GM21515 (cell line): ENCODE measurements around the gene FOXJ1.

Experiments used
- ATAC-seq: cut with Tn5 transposase; IDR thresholded peaks from one replicate; pipeline ENCODE4 v1.9.1; 2021; ENCODE audit not compliant: unreplicated experiment

Gene FOXJ1

DNA sequence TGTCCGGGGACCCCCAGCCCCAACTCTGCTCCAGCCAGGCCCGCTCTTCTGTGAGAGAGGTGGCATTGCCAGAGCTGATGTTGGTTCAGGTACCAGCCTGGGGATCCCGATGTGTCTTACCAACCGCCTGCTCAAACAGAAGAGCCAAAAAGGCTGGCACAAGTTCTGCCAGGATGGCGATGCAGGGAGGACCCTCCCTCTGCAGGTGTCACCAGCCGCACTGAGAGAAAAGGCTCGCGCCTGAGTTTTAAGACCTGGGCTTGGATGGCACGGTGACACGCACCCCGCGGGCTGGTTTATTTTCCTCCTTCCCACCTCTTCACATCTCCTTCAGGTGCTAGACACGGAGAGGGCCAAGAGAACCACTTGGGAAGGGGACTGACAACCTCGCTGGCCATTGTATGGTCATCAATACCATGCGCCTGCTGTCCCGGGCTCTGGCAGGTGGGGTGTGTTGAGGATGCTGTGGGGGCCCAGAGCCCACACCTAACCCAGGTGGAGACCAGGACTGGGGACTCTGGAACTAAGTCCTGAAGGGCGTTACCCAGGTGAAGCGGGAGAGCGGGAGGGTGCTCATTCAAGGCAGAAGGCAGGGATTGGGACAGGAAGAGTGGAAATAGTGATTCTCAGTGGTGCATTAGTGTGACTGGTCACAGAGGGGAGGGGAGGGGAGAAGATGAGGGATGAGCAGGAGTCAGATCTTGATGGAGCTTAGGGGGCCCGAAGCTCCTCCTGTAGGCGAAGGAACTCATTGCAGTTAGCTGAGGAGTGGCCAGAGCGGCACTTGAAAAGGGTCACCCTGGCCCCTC is 16.3 kb downstream of the FOXJ1 start:
- no peak for ATAC-seq

DNA sequence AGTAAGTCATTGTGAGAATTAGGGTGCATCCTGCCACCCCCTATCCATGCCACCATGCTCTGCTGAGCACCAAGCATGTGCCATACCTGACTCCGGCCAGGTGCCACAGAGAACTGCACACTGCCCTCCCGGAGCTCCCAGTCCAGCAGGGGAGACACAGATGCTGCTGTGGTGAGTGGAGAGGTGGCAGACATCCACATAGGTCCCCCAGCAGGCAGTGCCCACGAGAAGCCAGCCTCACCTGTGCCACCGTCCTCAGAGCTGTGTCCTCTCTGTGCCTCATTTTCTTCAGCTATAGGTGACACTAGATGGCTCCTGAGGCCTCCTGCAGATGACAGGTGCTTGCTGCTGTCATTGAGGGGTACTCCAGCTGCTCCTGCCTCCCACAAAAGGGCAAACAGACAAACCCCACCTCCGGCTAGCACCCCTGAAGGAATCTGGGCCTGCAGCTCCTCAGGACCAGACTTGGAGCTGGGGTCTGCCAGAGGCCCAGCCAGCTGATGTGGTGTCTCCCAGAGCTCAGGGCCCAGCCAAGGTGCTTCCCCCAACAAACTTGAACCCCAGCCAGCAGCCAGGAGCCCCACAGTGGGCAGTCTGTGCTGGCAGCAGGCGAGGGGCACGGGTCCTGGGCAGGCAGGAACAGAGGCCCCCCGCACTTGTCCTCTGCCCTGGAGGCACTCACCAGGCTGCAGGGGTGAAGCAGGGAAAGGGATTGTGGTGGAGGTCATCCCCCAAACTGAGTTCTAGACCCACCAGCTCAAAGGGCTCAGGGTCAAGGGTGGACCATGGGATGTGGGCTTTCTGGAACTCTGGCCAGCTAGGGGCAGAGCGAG is 17.1 kb downstream of the FOXJ1 start:
- ATAC-seq = no peak

DNA sequence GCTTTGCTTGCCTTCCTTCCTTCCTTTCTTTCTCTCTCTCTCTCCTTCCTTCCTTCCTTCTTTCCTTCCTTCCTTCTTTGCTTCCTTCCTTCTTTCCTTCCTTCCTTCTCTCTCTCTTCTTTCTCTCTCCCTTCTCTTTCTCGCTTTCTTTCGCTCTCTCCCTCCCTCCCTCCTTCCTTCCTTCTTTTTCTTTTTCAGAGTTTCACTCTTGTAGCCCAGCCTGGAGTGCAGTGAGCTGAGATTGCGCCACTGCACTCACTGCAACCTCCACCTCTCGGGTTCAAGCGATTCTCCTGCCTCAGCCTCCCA is 17.9 kb downstream of the FOXJ1 start:
- no peak for ATAC-seq

DNA sequence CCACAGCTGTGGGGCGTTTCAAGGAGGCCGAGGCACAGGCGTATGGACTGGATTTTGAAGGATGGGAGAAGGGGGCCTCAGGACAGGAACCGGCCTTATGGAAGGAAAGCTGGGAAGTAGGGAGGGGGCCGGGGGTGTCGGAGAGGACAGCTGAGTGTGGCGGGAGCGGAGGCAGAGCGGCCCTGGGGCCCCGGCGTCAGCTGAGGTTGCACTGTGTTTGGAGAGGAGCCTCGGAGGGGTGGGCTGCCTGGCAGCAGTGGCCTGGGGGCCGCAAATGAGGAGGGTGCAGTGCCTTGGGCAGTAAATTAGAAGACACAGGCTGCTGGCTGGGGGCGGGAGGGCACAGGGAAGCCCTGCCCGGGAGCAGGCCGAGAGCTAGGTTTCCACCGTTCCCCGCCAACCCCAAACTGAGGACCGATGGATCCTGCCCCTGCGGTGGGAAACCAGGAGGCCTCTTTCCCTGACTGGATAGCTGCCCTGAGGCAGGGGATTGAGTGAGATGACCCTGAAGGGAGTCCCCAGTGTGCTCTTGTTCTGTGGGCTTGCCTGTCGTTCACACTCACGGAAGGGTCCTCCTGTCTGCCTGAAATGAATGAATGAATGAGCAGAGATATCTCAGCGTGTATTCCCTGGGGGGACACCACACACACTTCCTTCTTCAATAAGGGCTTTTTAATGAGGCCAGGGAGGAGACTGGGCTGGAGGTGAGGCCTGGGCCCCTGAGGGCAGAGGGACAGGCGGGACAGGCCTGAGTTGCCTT is 18.4 kb downstream of the FOXJ1 start:
- no peak for ATAC-seq

DNA sequence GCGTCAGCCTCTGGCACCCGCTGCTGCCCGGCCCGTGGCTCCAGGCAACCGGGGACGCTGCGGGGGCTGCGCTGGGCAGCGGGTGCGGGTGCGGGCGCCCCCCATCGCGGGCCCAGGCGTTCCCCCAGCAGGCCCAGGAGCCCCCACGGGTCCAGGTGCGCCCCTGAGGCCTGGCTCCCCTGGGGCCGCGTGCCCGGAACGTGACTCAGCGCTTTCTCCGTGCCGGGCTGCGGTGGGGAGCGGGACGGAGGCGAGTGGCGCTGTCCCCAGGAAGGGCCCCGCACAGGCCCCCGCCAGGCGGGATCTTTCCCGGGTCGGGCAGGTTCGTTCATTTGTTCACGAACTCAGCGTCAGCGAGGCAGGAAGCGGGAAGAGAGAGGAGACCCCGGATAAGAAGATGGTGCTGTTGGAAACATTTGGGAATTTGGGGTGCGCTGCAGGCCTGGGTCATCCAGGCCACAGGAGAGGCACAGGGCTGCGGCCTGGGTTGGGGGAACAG is 19.1 kb downstream of the FOXJ1 start:
- no peak for ATAC-seq

DNA sequence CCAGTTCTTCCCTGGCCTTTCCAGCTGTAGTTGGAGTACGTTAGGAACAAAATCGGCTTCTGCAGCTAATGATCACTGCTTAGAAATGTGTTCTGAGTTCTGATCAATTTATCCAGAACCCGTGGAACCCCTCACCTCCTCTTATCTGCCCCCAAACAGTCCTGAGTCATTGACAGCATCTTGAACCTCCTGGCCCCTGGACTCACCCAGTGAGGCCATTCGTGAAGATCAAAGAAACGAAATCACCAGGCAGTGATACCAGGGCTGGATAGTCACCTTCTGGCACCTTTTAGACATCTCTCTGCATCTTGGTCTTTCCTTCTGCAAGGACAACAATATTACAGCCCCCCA is 20.4 kb downstream of the FOXJ1 start:
- ATAC-seq = no peak

DNA sequence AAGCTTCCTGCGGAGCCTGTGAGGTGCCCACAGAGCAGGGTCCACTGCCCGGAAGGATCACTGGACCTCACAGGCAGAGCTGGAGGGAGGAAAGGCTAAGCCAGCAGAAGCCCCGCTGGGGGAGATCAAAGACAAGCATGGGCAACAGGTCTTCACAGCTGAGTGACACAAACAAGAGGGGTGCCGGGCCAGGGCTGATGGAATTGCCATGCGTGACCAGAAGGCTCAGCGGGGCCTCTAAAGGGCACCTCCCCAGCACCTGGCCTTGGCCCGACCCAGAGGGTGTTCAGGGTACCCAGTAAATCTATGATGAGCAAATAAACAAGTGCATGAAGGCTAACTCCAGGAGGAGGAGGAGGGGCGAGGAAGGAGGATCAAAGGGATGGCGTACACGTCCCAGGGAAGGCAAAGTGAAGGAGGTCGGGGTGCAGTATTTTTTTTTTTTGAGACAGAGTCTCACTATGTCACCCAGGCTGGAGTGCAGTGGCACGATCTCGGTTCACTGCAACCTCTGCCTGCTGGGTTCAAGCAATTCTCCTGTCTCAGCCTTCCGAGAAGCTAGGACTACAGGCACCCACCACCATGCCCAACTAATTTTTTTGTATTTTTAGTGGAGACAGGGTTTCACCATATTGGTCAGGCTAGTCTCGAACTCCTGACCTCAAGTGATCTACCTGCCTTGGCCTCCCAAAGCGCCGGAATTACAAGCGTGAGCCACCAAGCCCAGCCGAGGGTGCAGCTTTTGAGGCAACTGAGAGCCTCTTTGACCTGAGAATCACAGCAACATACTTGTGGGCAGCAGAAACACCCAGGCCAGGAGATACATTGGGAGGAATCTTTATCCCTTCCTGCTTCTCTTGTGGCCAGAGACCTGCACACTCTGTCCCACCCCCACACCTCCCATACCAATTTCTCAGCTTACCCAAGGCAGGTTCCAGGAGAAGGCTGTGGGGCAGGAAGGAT is 21.4 kb downstream of the FOXJ1 start:
- no peak for ATAC-seq

DNA sequence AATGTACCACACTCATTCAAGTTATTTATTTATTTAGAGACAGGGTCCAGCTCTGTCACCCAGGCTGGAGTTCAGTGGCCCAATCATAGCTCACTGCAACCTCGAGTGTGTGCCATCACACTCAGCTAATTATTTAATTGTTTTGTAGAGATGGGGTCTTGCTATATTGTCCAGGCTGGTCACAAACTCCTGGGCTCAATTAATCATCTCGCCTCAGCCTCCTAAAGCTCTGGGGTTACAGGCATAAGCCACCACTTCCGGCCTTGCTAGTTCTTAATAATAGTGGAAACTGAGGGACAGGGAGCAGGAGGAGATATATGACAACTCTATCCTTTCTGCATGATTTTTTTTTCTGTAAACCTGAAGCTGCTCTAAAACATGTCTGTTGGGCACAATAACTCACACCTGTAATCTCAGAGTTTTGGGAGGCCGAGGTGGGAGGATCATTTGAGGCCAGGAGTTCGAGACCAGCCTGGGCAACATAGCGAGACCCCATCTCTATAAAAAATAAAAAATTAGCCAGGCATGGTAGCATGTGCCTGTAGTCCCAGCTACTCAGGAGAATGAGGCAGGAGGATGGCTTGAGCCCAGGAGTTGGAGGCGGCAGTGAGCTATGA is 25.8 kb downstream of the FOXJ1 start:
- ATAC-seq = no peak

DNA sequence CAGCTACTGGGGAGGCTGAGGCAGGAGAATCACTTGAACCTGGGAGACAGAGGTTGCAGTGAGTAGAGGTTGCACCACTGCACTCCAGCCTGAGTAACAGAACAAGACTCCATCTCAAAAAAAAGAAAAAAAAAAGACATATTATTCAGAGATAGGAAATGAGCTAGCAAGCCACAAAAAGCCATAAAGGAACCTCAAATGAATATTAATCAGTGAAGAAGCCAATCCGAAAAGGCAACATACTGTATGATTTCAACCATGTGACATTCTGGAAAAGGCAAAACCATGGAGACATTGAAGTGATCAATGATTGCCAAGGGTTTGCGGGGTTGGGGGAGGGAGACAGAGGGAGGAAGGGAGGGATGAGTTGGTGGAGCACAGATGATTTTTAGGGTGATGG is 29.1 kb downstream of the FOXJ1 start:
- no peak for ATAC-seq

DNA sequence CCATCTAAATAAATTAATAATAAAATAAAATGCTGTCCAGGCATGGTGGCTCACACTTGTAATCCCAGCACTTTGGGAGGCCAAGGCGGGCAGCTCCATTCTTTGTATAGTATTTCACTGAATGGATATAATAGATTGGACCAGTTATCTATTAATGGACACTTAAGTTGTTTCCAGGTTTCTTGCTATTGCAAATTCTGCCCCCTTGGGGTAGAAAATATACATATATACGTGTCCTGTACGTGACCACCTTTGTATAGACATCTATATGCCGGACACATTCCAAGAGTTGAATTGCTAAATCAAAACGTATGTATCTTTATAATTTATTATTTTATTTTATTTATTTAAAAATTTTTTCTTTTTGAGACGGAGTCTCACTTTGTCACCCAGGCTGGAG is 33.5 kb downstream of the FOXJ1 start:
- ATAC-seq = no peak

DNA sequence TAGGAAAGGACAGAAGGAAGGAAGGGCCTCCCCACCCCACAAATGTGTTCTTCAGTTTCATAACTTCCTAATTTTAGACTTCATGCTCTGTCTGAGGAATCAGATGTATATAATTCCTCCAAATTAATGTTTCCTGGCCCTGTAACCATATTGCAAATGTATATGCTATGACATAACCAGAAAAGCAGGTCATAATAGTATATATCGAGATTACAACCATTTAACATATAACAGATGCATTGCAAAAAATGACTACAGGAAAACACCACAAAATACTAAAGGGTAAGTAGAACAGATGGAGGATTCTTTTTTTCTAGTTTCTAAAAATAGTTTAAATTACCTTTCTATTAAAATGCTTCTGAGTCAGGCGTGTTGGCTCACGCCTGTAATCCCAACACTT is 34.3 kb downstream of the FOXJ1 start:
- ATAC-seq = no peak

DNA sequence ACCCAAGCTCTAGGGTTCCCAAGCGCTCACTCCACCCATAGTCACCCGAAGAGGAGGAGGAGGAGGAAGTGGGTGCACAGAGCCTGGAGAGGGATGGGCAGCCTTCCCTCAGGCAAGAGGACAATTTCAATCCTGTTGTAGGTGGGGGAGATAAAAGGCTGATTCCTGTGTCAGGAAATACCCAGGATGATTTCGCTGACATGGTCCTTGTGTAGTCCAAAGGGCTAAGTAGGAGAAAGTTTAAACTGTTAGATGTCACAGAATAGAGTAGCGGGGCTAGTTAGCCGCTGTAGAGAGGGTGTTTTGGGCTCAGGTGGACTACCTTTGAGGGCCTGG is 36.2 kb downstream of the FOXJ1 start:
- ATAC-seq = no peak

DNA sequence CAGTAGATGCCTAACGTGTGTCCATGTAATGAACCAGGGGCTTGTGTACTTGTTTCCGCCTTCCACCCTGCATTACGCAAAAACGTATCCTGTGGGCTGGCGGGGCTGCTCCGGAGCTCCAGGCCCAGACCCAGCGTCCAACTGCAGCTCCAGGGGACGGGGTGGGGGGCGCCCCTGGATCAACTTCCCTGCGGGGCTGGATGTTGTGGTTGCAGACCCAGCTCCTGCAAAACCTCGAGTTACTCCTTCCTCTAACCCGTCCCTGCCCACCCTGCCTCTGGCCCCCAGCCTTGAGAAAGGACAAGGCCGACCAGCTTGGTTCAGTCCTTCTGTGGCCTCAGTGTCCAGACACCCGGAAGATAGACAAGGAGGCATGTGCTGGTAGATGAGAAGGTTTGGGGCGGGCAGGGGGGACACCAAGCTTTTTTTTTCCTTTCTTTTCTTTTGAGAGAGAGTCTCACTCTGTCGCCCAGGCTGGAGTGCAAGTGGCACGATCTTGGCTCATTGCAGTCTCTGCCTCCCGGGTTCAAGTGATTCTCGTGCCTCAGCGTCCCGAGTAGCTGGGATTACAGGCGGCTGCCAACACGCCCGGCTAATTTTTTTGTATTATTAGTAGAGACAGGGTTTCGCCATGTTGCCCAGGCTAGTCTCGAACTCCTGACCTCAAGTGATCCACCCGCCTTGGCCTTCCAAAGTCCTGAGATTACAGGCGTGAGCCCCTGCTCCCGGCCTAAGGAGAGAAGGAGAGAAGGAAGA is 36.7 kb downstream of the FOXJ1 start:
- no peak for ATAC-seq

DNA sequence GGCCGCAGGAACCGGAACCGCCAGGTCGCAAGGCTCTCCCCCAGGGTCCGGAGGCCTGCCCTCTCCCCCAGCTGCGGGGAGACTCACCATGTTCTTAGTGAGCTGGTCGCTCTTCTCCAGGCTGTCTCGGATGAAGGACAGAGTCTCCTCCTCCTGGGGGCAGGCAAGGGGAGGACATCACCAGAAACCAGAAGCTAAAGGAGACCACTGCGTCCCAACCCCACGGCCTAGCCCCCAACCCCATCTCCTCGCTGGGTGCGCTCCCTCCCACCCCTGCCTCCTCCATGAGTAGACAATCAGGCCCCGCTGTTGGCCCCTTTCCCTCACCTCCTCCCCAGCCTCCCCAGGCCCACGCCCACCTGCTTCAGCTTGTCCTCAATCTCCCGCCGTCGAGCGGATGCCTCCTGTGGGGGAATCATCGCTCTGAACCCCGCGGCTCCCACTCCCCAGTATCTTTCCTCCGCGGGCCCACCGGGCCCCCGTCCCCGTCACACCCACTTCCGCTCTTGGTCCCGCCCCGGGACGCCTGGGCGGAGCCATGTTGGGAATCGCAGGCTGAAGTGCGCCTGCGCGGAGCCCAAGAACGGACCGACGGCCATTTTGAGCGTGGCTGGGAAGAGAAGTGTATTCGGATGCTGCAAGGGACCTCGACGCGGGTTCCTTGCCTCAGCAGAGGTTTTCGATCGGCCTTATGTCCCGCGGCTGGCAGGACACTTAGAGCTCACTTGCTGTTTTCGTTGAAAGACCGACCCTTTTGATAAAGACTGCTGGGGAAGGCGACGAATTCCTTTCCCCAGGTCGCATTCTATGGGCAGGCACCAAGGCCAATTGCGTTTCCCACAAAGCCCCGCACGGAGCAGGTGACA is 37.5 kb downstream of the FOXJ1 start, which contains the start of gene EXOC7:
Gene EXOC7, minus strand, starts transcription at position 514 of the 866 bp plus-strand sequence. Its CDS starts 95 bp downstream, at position 419.
- peak; percentile 70 for ATAC-seq

DNA sequence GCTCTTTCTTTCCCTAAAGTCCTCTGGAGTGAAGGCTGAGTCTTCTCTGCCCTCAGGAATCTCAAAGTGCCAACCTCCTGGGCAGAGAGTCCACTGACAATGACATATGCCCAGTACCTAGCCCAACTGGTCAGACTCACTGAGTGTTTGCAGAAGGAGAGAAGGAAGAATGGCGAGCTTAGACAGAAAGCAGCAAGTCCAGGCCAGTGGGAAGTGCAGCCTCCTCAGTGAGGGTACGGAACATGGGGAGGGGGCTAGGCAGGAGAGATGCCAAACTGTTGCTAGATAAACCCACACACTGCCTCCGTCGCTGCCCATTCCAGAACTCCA is 38.1 kb downstream of the FOXJ1 start:
- no peak for ATAC-seq

DNA sequence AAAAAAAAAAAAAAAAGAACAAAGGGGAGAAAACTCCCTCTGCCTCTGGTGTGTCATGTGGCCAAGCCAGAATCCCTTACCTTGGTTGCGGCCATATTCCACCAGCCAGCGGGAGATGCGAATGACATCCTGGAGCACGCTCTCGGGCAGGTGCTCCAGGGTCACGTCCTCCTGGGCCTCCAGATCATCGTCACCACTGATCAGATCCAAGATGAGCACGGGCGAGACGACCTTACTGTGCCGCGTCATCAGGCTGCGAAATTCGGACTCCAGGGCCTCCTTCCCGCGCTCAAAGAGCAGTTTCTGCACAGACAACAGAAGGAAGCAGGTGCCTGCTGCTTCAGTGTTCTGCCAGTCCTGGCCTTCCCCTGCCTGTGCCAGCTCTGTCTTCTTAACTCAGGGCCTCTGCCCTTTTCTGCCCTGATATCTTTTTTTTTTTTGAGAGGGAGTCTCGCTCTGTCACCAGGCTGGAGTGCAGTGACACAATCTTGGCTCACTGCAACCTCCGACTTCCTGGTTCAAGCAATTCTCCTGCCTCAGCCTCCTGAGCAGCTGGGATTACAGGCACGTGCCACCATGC is 43.2 kb downstream of the FOXJ1 start:
- ATAC-seq = no peak

DNA sequence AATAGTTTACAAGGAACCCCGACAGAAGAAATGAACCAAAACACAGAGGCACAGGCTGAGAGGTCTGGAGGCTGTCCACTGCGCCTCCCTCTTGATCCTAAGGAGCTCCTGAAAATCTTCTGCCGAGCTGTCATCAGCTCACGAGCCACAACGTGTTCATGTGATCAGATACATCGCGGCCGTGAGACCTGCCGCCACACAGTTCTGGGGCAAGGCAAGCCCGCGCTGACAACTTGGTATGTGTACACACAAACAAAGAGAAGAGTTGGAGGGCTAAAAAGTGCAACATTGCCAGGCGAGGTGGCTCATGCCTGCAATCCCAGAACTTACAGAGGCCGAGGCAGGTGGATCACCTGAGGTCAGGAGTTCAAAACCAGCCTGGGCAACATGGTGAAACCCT is 45.1 kb downstream of the FOXJ1 start:
- no peak for ATAC-seq

DNA sequence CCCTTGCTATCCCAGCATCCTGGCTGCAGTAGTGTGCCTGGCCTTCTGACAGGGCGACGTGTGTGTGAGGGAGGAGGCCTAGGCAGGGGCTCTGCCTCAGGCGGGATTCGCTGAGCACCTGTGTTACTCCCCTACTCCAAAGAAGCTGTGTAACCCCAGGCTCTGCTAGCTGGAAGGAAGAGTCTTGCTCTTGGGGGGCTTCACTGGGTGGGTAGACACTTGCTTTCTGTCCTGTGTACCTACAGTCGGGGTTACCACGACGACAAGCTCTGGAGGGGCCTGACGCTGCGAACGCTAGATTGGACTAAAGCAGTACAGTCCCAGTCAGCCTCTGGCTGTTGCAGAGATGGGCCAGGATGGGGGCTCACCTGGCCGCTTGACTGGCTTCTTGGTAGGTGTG is 47.0 kb downstream of the FOXJ1 start:
- no peak for ATAC-seq
